WTC11 (cell line): ENCODE measurements around the gene SH3BGRL.

ENCODE experiments used
- ATF2 ChIP-seq: sonication (generic); formaldehyde crosslinking; IDR thresholded peaks from 2 replicates; pipeline ENCODE4 v1.8.1; 2022; ENCODE audit warnings: low read depth, missing genetic modification reagents, borderline replicate concordance
- CTCF ChIP-seq: fragments of 200-600 bp; IDR thresholded peaks from 2 replicates; pipeline ENCODE4 v1.8.0; 2022; ENCODE audit warnings: antibody characterized with exemption
- GABPB1 ChIP-seq: sonication (generic); formaldehyde crosslinking; IDR thresholded peaks from 2 replicates; pipeline ENCODE4 v1.8.1; 2023; ENCODE audit warnings: mild to moderate bottlenecking, missing genetic modification reagents
- USF2 ChIP-seq: sonication (generic); formaldehyde crosslinking; IDR thresholded peaks from 2 replicates; pipeline ENCODE4 v1.8.1; 2023; ENCODE audit warnings: mild to moderate bottlenecking, missing genetic modification reagents, moderate library complexity
- ZNF121 ChIP-seq: sonication (generic); formaldehyde crosslinking; IDR thresholded peaks from 2 replicates; pipeline ENCODE4 v1.8.0; 2023; ENCODE audit warnings: missing genetic modification reagents
- TF ChIP-seq, protein P1 (sequence below): sonication (generic); formaldehyde crosslinking; IDR thresholded peaks from 2 replicates; pipeline ENCODE4 v1.8.0; 2022; ENCODE audit warnings: mild to moderate bottlenecking, missing genetic modification reagents

- TF ChIP-seq CTCF: no peak
- no peak for TF ChIP-seq ZNF121 (CRISPR knock-in tag)
- TF ChIP-seq USF2 (CRISPR knock-in tag): no peak
- no peak for TF ChIP-seq ATF2 (CRISPR knock-in tag)
- TF ChIP-seq, protein P1, sequence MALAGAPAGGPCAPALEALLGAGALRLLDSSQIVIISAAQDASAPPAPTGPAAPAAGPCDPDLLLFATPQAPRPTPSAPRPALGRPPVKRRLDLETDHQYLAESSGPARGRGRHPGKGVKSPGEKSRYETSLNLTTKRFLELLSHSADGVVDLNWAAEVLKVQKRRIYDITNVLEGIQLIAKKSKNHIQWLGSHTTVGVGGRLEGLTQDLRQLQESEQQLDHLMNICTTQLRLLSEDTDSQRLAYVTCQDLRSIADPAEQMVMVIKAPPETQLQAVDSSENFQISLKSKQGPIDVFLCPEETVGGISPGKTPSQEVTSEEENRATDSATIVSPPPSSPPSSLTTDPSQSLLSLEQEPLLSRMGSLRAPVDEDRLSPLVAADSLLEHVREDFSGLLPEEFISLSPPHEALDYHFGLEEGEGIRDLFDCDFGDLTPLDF (CRISPR knock-in tag): no peak
- no peak for TF ChIP-seq GABPB1
Observed at GRCh38 chrX:81291996-81292395, 90.1 kb downstream of the SH3BGRL start.
